ENCODE data around the gene EXOG.
A peak's percentile ranks its signal among the peaks of the same experiment; 100 is the strongest.

The EXOG gene

DNA sequence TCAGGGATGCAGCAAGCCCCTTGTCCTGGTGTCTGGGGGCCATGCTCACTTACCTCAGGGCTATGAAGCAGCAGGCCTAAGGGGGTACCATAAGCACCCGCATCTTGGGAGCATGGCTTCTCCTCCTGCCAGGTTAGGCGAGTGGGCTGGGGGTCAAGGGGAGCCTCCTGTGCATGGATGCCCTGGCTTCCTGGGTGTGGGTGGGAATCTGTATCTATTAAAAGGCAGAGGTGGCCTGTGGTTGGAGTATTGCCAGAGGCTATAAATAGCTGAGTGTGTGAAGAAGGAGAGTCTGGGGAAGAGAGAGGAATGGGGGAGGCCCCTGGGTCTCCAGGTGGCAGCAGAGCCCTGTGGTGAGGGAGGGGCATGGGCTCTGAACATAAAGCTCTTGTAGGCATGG lies 22.9 kb upstream of the EXOG start:
- DNase-seq, result no peak

DNA sequence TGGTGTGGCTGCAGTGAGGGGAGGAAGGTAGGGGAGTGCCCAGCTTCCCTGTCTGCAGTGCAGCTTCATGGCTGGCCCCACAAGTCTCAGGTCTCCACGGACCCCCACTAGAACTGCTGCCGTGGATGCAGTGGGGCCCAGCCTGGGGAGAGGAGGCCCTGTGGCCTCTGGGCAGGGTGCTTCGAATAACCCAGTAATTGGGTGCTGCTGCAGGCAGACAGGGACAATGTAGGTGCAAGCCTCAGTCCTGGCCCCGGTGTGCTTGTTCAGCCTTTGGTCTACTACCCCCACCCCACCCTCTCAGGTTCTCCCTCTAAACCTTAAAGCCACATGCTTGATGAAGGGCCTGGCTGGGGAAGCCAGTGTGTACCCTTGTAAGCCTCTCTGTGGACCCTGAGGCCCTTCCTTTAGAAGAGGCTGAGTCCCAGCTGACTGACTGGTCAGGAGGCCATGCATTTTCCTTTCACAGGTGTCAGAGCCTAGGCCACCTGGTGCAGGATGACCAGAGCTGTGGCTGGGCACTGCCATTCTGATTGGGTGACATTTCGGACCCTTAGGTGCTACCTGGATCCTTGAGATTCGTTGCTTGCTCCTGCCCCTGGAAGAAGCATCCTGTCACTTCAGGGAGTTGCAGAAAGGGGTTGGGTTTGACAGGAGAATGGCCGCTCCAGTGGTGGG lies 21.1 kb upstream of the EXOG start:
- DNase-seq, result no peak

DNA sequence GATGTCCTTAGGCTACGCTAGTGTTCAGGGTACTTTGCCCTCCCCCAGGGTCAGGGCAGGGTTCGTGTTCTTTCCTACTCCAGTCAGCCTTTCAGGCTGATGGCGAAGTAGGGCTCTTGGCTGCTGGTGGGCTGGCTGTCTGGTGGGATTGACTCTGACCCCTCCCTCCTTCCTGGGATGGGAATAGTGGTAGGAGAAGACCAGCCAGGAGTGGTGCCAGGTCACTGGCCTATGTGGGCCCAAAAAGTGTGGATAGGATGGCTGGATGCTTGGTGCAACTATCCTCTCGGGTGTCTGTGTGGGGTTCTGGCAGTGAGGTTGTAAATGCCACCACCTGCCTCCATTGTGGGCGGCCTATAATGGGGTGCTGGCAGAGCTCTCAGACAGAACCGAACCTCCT lies 20.4 kb upstream of the EXOG start:
- DNase-seq, result no peak

DNA sequence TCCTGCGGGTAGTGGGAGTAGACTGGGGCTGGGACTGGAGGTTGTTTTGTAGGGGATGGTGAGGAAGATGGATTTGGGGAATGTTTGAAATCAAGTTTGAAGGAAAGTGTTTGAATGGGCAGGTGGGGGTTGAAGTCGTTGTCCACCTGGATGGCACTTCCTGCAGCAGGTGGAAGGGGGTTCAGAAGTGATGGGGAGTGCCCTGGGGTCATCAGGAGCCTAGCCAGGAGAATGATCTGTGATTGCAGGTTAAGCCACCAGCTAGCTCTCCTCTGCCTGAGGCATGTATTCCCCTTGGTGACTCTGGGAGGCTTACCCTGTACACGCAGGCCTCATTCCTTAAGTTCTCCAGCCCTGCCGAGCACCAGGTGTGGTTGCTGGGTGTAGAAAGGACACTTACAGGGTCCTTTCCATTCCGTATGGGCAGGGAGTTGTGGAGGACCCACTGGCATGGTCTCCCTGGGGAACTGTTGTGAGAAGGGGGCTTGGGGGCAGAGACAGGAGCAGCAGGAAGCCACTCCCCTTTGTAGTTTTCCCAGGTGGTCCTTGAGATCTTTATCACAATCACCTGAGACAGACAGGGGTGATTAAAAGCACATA lies 19.9 kb upstream of the EXOG start:
- DNase-seq, result no peak

DNA sequence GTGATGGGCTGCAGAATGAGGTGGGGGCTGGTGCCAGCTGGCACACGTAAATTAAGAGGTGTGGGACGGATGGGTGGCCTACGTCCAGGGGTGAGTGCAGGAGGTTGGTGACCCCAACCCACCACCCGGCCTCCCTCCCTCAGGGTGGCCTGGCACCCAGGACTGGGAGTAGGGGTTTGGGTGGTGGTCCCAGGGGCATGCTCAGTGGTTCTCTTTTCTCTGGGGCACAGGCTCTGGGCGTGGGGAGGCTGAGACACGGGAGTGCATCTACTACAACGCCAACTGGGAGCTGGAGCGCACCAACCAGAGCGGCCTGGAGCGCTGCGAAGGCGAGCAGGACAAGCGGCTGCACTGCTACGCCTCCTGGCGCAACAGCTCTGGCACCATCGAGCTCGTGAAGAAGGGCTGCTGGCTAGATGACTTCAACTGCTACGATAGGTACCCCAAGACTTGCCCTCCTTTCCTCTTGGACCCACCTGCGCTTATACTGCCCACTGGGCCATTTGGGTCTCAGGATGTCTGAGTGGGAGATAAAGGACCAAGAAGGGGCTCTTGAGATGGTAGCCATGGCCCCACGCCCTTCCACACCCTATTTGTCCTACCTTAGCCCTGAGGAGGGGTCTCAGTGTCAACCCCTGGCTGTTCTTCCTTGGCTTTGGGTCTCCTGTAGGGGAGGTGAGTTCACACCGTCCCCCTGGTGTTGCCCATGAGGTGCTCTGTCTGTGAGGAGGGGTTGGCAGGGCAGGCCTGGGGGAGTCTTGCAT lies 18.9 kb upstream of the EXOG start:
- no peak for DNase-seq

DNA sequence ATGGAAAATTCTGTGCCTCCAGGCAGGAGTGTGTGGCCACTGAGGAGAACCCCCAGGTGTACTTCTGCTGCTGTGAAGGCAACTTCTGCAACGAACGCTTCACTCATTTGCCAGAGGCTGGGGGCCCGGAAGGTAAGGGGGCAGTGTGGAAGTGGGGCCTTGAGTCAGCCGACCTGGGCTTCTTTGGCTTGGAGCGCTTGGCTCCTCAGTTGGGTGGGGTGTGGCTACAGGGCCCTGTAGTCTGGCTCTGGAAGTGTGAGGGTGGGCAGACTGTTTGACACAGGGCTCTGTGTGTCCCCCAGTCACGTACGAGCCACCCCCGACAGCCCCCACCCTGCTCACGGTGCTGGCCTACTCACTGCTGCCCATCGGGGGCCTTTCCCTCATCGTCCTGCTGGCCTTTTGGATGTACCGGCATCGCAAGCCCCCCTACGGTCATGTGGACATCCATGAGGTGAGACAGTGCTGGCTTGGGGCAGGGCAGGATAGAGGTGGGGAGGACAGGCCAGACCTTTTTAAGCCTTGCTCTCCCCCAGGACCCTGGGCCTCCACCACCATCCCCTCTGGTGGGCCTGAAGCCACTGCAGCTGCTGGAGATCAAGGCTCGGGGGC lies 18.2 kb upstream of the EXOG start:
- DNase-seq, result no peak

DNA sequence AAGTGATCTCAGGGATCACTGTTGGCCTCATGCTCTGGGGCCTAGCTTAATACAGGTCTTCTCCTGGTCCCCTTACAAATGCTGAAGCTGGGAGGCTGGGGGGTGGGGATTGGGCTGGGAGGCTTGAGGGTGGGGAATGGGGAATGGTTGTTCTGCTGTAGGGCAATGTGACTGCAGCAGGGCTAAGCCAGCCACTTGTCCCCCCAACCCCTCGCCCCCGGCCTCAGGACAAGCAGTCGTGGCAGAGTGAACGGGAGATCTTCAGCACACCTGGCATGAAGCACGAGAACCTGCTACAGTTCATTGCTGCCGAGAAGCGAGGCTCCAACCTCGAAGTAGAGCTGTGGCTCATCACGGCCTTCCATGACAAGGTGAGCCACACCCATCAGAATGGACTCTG lies 17.2 kb upstream of the EXOG start:
- DNase-seq, result no peak

DNA sequence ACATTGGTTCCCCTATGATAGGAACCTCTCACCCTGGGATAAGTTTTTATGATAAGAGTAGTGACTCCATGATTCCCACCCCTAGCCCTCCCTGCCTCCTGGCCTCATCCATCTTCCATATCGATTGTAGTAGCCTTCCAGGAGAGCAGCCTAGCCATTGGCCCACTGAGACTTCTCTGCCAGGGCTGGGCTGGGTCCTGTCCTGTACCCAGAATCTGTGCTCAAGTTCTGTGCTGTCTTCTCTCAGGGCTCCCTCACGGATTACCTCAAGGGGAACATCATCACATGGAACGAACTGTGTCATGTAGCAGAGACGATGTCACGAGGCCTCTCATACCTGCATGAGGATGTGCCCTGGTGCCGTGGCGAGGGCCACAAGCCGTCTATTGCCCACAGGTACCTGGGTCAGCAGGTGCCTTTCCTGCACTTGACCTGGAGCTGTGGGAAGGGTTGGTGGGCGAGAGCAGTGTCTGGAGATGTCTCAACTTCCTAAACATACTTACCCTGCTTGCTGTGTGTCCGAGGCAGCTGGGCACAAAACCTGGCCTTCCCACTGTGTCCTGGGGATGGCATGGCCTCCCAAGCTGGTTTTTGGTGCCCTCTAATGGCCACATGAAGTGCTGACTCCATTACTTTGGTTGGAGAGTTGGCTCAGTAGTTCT lies 16.6 kb upstream of the EXOG start:
- DNase-seq, result peak; percentile 53 to 59

DNA sequence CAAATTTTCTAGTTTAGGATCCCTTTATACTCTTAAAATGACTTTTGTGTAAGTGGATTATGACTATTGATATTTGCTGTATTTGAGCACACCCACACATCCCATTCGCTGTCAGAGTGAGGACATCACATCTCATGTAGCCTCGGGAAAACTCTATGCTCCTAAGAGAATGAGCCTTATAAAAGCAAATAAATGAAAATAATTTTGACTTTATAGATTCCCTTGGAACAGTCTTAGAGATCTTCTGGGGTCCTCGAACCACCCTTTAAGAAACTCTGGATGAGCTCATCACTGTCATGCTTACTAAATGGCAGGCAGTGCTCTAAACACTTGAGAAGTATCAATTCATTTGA lies 16.1 kb upstream of the EXOG start:
- DNase-seq, result no peak

DNA sequence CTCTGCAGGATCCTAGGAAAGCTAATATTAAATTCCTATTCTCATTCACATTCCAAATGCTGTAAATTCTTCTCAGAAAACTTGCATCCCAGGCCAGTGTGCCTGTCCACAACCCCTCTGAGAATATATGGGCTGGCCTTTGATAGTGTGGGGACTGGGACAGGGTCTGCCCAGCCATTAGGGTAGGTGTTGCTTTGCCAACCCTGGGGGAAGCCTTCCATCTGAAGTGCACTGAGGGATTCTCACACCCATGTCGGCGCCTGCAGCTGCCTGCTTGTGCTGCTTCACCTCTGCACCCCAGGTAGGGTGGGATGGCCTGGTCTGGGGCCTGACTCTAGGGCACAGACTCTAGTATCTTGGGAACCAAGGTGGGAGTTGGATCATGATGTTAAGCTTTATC lies 15.2 kb upstream of the EXOG start:
- DNase-seq, result no peak

DNA sequence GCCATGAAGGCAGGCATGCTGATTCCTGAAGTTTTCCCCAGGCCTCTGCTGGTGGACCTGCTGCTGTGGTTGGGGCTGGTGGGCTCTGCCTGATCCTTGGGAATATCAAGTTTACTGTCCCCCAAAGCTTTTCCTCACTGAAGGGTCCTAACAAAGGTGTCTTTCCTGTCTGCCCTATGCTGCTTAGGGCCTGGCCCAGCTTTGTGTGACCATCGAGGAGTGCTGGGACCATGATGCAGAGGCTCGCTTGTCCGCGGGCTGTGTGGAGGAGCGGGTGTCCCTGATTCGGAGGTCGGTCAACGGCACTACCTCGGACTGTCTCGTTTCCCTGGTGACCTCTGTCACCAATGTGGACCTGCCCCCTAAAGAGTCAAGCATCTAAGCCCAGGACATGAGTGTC lies 13.2 kb upstream of the EXOG start:
- DNase-seq, result no peak

DNA sequence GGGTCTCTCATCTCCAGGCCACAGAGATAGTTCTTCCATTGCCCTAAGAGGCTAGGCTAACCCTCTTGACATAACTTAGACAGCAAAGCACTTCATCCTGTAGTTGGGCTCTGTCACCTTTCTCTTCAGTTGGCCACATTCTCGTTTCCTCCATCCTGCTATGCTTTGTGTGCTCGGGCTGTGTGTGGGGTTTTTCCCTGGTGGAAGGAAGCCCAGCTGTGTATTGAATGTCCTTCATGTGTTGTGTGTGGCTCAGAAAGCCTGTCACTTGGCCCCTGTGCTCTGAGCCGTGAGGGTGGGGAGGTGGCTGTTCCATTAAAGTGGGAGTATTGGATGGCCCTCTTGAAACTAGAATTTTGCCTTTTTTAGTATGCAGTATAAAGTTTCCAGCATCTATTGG lies 8.8 kb upstream of the EXOG start:
- no peak for DNase-seq

DNA sequence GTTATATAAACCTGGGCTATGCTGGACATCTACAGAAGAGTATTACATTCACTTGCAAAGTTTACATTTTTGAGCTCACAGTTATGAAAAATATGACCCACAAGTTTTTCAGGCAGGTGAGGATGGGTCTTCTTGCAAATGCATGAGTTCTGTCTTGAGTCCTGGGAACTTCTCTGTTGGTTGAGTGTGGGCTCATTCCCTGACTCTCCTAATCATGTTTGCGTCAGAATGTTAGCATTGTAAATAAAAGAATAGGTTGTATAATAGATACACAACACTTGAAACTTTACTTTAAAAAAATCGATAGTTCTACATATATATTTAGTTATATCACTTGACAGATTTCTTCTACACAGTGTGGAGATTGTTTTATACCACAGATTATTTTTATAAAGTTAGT lies 7.2 kb upstream of the EXOG start:
- DNase-seq, result no peak

DNA sequence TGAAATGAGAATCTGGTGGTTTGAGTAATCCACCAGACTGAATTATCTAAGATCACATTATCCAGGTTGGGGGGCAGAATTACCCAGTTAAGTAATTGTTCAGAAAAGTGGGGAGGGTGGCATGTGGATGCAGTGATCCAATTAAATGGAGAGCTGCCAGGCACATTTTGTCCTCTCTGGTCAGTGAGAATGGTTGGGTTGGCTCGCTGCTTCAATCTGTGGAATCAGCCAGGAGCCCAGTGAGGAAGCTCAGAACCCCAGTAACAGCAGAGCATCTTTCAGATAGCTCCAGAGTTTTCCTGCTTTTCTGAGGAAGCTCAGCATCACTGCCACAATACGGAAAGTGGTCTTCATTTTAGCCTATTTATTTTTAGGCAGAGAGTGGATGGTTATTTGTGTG lies 6.4 kb upstream of the EXOG start:
- DNase-seq, result no peak

DNA sequence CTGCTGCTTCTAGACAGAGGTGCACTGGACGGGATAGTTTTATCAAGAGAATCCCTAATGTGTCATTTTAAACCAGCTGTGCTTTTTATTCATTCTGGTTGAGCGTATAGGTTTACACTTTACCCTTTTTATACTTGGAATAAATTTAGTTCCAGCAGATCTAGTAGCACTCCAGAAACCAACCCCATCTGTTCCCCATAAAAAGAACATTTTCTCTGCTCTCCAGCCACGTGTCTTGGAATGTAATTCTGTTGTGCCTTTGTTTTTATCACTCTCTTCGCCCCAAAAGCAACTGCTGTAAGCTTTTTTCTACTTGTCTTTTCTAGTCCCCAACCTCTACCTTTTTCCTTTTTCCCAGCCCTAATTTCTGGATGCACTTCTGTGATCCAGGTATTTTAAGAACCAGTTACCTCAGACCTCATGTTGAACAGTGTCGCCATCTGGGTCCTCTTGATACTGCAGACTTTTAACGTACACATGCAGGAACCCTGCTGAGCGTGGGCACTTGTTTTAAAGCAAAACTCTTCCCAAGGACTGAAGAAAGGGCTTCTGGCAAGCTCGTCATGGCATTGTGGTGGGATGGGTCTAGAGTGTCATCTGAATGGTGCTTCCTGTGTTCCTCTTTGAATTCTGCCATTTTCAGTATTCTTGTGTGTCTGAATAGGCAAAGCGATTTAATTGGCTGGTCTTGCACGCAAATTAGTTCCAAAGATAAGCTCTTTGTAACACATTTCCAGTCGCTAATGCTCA lies 5.7 kb upstream of the EXOG start:
- DNase-seq, result no peak

DNA sequence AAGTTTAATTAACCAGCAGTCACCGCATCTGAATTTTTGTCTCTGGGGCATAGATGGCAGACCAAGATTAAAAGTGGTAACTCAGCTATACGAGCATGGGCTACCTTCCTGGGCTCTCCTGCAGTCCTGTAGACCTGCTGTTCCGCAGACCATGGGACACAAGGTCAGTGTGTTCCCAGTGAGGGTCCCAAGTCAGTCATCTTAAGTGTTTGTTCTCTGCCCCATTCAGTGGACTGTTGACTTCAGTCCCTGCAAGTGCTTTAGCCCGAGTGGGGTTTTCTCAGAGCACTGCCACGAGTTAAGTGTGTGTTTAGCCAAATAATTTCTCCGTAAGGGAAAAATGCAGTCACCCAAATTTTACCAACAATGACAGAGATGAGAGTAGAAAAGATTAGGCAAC lies 4.9 kb upstream of the EXOG start:
- DNase-seq, result no peak

DNA sequence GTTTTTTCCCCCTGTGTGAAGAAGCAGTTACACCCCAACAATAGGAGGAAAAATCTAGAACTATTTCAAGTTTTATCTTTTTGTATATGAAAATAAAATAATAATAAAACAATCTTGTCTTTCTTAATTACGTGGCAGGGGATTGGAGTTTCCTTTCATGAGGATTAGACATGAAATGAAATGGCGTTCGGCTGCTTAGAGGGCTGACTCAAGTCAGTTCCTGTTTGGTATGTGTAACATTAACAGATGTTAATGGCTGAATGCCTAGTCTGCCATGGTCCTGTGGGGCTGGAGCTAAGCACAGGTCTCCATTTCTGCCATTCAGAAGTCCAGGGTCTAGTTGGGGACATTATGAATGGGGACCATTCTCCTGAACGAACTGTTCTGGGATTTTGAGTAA lies 3.1 kb upstream of the EXOG start:
- no peak for DNase-seq

DNA sequence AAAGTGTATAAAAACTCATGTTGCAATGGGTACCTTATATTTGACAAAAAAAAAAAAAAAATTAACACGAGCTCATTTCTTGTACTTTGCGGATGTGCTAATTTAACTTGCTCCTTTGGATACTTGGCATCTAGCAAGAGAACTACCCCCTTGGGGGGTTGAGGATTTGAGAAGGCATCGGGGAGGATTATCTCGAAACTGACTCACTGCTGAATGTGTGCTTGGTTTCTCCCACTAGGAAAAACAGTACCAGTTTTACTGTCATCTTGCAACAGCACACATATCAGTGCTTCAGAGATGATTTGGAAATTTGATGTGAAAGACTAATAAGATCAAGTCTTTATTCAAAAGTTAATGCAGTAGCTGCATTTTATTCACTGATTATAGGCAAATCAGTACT lies 891 bp downstream of the EXOG start:
- no peak for DNase-seq

DNA sequence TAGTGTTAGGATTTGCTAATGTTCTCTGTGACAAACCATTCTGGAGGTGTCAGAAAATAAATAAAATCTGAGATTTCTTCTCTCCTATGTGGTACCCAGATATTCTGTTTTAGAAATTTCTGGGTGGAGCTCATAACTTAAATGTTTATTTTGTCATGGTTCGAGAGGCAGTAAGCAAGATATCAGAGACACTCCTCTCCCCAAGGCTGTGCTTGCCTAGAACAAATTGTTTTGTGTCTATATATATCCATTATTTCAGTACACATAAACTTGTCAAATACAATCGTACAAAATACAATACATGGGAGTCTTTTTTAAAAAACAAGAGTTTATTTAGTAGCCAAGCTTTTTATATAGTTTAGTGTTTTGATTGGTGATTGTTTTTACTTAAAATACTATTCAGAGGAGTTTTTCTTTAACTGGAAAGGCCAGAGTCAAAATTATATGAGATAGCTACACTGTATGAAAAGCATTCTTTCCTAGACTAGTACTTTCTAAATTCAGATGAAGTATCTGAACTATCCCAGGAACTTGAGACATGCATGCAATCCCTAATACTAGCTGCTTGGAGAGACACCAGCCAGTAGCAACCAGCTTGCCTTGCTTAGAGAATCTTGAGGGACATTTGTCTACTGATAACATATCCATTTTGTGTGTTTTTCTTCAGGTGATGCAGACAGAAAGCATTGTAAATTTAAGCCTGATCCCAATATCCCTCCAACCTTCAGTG lies 4.7 kb downstream of the EXOG start:
- DNase-seq, result no peak

DNA sequence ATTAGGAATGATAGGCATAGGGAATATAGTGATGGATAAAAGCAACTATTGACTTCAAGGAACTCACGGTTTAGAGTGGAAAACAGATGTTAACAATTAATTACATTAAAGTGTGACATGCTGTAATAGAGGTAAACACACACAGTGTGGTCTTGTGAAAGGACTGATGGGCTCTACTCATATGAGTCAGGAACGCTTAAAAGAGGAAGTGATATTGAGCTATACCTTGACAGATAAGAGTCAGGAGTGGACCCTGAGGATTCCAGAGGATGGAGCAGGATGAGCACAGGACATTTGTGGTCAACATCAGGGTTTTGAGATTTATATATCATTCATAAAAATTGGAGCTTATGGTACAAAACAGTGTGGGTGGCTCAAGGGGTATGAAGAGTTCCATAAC lies 11.0 kb downstream of the EXOG start:
- no peak for DNase-seq

DNA sequence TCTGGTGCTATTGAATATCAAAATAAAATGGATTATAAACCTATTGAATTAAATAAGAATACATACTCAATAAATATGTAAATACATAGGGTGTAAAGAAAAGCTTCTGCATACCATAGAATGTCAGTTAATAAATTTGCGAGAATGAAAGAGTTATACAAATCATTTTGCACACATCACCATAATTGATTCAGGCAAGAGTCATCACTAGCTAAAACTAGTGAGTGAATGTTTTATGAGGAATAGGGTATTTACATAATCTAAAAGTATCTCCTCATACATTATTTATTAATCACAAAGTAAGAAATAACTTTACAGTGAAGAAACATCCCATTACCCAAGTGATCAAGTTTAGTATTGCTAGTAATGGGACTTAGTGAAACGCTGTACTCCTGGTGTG lies 13.6 kb downstream of the EXOG start:
- DNase-seq, result no peak

DNA sequence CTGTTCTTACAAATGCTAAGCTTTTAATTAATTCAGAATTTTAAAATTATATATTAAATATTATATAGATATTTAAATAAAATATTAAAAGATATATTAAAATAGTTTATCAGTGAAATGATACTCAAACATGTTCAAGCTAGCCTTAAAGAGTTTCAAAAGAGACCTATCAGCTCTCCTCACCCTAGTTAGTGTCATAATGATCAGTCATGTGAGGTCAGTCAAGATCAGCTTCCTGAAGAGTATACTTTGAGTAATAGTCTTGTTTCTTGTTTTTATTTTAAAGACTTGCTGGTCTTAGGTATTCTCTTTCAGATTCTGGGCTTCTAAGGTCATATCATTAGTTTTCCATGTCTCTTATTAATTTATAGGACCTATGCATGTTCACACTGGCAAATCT lies 14.5 kb downstream of the EXOG start:
- DNase-seq, result no peak

All from CD4-positive, alpha-beta T cell treated with Interleukin-4 for 1 hour (primary cell).